HG03571 (cell line): ENCODE measurements around the gene FALEC.
"Not testable (repeated sequence)": the region's sequence is repeated elsewhere in the genome, so short reads cannot be mapped to it uniquely, and the experiment has no call there.

Source experiments
- ATAC-seq: cut with Tn5 transposase; IDR thresholded peaks from one replicate; pipeline ENCODE4 v1.9.1; 2021; ENCODE audit not compliant: unreplicated experiment

Gene FALEC

GRCh38 chr1:150574260-150575071, 58.9 kb downstream of the FALEC start:
- no peak for ATAC-seq

GRCh38 chr1:150575072-150575489, 59.5 kb downstream of the FALEC start:
- no peak for ATAC-seq

- no peak for ATAC-seq
Observed at GRCh38 chr1:150575518-150576366, 60.2 kb downstream of the FALEC start.

DNA sequence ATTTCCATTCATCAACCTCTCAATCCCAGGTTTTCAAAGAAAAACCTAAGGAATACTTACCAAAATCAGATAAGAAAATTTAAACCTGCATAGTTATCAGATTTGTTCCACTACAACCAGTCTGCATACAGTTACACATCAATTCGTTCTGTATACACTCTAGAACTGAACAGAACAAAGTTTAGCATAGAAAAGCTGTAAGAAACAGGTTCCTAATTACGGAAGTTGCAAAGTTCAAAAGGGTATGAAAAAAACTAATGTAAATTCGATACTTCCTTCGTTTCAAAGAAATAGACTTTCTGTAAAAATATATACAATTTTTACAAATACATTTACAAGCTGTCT, 60.8 kb downstream of the FALEC start:
- no peak for ATAC-seq

- no peak for ATAC-seq
Observed at GRCh38 chr1:150576794-150577556, 61.4 kb downstream of the FALEC start.

DNA sequence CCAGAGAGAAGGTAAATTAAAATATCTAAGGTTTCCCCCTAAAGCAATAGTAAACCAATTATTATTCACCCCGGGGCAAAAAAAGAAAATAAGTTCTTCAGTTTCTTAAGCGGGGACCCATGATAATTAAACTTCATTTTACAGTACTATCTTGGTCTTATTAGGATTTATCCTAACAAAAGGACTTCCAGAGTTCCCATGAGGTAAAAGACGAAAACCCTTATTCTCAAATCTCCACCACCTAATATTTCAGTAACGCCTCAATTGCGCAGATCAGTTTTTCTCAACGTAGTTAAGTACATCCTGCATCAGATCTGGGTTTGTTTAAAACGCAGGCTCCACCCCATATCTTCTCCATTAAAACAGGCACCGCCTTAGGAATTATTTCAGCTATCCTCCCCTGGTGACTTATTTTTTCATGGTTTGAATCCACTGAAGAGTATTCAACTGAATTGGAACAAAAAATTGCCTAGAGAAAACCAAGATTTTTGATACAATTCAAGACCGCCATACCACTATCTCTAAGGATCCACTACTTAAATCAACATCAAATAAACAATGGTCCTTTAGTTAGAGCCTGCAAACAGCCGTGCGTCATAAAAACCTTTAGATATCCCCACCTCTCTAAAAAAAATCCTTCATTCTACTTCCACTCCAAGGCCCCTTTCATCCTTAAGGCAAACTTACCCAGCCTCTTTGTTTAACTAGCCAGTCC, 62.2 kb downstream of the FALEC start:
- no peak for ATAC-seq

DNA sequence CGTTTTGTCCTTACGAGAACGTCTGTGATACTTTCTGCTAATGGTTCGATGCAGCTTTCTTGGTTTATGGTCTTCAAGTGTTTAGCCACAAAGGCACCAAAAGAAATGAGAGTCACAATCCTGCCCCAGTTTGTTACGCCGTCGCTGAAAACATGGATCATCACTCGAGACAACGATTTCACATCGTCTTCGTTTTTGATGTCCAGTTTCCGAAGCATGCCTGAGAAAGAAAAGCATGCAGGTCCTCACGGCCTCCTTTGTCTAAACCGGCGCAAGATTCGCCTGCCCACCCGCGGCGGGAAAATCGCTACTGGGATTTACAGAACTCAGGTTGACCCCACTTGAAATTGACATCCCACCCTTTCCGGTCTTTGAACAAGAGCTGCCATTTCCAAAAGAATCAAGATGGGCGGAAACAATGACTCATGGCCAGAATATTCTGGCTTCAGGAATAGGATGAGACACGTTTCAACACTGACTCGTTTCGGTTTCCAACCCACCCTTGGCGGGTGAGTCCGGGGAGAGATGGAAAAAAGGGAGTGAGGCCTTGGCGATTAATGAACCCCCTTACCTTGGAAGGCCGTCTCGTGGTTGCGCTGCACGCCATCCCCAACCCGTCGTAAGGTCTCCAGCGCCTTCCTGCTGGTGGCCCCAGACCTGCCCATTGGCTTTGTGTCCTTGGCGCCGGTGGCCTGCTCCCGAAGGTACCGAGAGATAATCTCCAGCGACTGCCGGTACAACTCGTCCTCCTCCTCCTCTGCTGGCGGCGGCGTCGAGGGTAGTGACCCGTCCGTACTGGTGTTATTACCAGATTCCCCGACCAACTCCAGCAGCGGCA, 62.9 kb downstream of the FALEC start:
- no peak for ATAC-seq

GRCh38 chr1:150579110-150579944, 63.8 kb downstream of the FALEC start, which contains the start of gene MCL1:
TSS of gene MCL1 (minus strand) at chr1:150579610. CDS start at chr1:150579530, 80 bp downstream.
- ATAC-seq: peak; percentile 91

DNA sequence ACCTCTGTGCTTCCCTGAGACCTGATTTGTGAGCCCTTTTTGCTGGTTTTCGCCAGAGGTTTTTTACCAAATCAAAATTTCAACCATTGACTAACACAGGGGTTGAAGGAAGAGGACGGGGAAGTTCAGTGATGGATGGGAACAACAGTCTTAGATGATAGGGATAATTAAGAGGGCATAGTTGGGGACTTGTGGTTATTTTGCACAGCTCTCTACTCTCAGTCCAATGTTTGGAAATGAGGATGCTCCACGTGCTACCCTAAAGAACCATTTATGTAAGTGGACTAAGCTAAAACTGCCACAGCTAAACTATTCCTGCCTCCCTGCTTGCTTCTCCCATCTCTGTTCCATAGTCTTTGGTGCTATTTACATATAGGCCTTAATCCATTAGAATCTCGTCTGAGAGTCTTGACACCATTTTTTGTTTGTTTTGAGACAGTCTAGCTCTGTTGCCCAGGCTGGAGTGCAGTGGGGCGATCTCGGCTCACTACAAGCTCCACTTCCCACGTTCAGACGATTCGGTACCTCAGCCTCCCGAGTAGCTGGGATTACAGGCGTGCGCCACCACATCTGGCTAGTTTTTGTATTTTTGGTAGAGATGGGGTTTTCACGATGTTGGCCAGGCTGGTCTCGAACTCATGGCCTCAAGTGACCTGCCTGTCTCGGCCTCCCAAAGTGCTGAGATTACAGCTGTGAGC, 64.5 kb downstream of the FALEC start:
- peak; percentile 4 for ATAC-seq

DNA sequence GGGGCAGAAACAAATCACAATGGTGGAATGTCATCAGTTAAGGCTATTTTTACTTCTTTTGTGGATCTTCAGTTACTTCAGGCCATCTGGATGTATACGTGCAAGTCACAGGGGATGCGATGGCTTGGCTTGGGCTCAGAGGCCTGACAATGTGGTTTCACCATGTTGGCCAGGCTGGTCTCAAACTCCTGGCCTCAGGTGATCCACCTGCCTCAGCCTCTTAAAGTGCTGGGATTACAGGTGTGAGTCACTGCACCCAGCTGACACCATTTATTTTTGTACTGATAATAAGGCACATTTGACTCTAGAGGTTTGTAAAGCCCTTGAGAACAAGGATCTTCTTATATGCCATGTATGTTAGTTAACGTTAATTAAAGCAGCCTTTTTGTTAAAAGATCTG, 65.4 kb downstream of the FALEC start:
- not testable (repeated sequence) for ATAC-seq

DNA sequence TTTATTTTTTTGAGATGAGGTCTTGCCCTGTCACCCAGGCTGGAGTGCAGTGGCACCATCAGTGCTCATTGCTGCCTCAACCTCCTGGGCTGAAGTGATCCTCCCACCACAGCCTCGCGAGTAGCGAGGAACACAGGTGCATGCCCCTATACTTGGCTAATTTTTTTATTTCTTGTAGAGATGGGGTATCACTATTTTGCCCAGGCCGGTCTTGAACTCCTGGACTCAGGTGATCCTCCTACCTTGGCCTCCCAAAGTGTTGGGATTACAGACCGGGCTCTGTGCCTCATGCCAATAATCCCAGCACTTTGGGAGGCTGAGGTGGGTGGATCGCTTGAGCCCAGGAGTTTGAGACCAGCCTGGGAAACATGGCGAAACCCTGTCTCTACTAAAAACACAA, 65.9 kb downstream of the FALEC start:
- ATAC-seq: not testable (repeated sequence)

DNA sequence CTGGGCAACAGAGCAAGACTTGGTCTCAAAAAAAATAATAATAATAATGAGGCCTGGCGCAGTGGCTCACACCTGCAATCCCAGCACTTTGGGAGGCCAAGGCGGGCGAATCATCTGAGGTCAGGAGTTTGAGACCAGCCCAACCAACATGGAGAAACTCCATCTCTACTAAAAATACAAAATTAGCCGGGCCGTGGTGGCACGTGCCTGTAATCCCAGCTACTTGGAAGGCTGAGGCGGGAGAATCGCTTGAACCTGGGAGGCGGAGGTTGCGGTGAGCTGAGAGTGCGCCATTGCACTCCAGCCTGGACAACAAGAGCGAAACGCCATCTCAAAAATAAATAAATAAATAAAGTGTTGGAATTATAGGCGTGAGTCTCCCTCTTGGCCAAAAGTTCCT, 66.4 kb downstream of the FALEC start:
- not testable (repeated sequence) for ATAC-seq

DNA sequence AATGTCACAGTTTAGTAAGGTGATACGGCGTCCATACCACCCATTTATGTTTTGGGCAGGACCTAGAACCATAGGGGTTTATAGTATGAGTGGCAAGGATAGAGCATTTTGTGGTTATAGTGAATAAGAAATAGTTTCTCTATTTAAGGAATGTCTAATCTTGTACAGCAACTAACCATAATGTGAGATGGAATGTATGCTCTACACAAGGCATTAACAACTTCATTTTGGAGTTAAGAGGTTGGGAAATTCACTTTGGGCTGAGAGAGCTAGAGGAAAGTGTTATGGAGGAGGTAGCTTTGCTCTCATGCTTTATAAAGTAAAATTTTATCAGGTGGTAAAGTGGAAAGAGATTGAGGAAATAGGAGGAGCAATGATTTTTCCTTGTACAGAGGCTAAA, 66.8 kb downstream of the FALEC start:
- ATAC-seq: no peak
